K562 (cell line): ENCODE results near the gene SPEG. TPM values are rescaled to one million over a fixed set of nuclear protein-coding genes. Genes with fewer than 3 reads are reported as not detected.
A peak's percentile ranks its signal among the peaks of the same experiment; 100 is the strongest.

Experiments
- ATF6 ChIP-seq: sonication (generic); formaldehyde crosslinking; IDR thresholded peaks from 2 replicates; pipeline ENCODE4 v1.4.0; 2020; ENCODE audit warnings: mild to moderate bottlenecking, missing genetic modification reagents
- CEBPG ChIP-seq, 3 experiments: fragments of 200-800 bp in 1 of 3; sonication (Bioruptor generic) in 1 of 3; sonication (generic) in 1 of 3; formaldehyde crosslinking in 1 of 3; IDR thresholded peaks in 2 of 3; conservative IDR thresholded peaks in 1 of 3; 2 replicates each; pipeline versions ENCODE4 v1.6.1 to v1.8.0; 2016 to 2022; ENCODE audit warnings: missing compliant biosample characterization in 2 of 3, missing genetic modification characterization in 2 of 3, mild to moderate bottlenecking in 1 of 3, missing genetic modification reagents in 1 of 3
- CHAMP1 ChIP-seq: fragments of 450-650 bp; IDR thresholded peaks from 2 replicates; pipeline ENCODE4 v1.6.1; 2016; ENCODE audit warnings: mild to moderate bottlenecking
- ELK1 ChIP-seq: sonication (generic); formaldehyde crosslinking; IDR thresholded peaks from 2 replicates; pipeline ENCODE4 v1.8.1; 2022; ENCODE audit warnings: missing genetic modification reagents
- MITF ChIP-seq: IDR thresholded peaks from 2 replicates; pipeline ENCODE4 v1.6.1; 2014; ENCODE audit warnings: antibody characterized with exemption
- MTF1 ChIP-seq: fragments of 250-450 bp; sonication (Bioruptor Pico); IDR thresholded peaks from 2 replicates; pipeline ENCODE4 v1.9.0; 2021; ENCODE audit warnings: moderate library complexity, mild to moderate bottlenecking, inconsistent platforms, borderline replicate concordance
- RB1 ChIP-seq: fragments of 450-650 bp; IDR thresholded peaks from 2 replicates; pipeline ENCODE4 v1.6.1; 2017; ENCODE audit warnings: low read depth, mild to moderate bottlenecking
- SETDB1 ChIP-seq: IDR thresholded peaks from one replicate; pipeline ENCODE4 v1.6.1; 2012; ENCODE audit warnings: low read length, control low read depth, inconsistent platforms
- SMARCA4 ChIP-seq: fragments of 450-650 bp; IDR thresholded peaks from 2 replicates; pipeline ENCODE4 v1.6.1; 2016
- SUPT5H ChIP-seq: fragments of 450-650 bp; IDR thresholded peaks from 2 replicates; pipeline ENCODE4 v1.6.1; 2016
- TCF15 ChIP-seq: fragments of 250-450 bp; sonication (Bioruptor Pico); IDR thresholded peaks from 2 replicates; pipeline ENCODE4 v1.8.0; 2022; ENCODE audit warnings: moderate library complexity, mild to moderate bottlenecking, inconsistent platforms
- ZHX1 ChIP-seq: fragments of 150-350 bp; conservative IDR thresholded peaks from 2 replicates; pipeline ENCODE4 v1.6.1; 2014; ENCODE audit warnings: low read length
- ZNF280B ChIP-seq: fragments of 250-450 bp; sonication (Bioruptor Pico); IDR thresholded peaks from 2 replicates; pipeline ENCODE4 v1.5.1; 2021; ENCODE audit warnings: mild to moderate bottlenecking
- ZNF830 ChIP-seq: fragments of 250-450 bp; sonication (Bioruptor Pico); IDR thresholded peaks from 2 replicates; pipeline ENCODE4 v1.5.0; 2021; ENCODE audit warnings: mild to moderate bottlenecking
- polyA plus RNA-seq, 8 experiments: library from polyadenylated mRNA; depleted of rRNA in 4 of 8; stranded (reverse) in 5 of 8; unstranded in 3 of 8; fragments of >200 nt; fragmentation: Nextera tagmentation in 2 of 8; fragmentation: Illumina TruSeq in 1 of 8; extraction: Ambion mirVana in 2 of 8; extraction: Trizol in 1 of 8; gene quantifications; 2 replicates each; pipeline versions ENCODE4 v1.2.1 to v1.2.3, GENCODE V29; 2011 to 2014; ENCODE audit warnings: inconsistent platforms in 1 of 8, missing spikeins in 1 of 8
- total RNA-seq, 7 experiments: library from RNA; depleted of rRNA in 6 of 7; stranded (reverse); fragments of >200 nt in 6 of 7; fragmentation: Illumina TruSeq in 2 of 7; extraction: Trizol in 2 of 7; gene quantifications; 2 replicates each; pipeline versions ENCODE4 v1.2.1 to v1.2.3, GENCODE V29; 2011 to 2021; ENCODE audit warnings: low replicate concordance in 1 of 7

SPEG gene
- total and polyA plus RNA-seq, 9 of the 15 experiments (the other 6 are each of a cell fraction or from before 2014, with no cell fraction given), result 0.49 to 8.7 (median 3.0) TPM

- TF ChIP-seq MITF, result peak; percentile 13; the same call in 1 of the 2 replicates
- TF ChIP-seq ZHX1, result no peak
- TF ChIP-seq CHAMP1, result peak; percentile 84; the same call in 1 of the 2 replicates
- TF ChIP-seq ATF6, result no peak
- no peak for TF ChIP-seq MTF1 (CRISPR knock-in tag)
- 0 out of 2 replicates have a peak, but pooled peaks have one; percentile 20 for TF ChIP-seq SUPT5H
- 0 out of 2 replicates have a peak, but pooled peaks have one; percentile 12 for TF ChIP-seq CEBPG (CRISPR knock-in tag; IDR thresholded peaks at IDR 0.05)
- no peak for TF ChIP-seq CEBPG (tag; conservative IDR thresholded peaks at IDR 0.05 in 1 of 2, IDR thresholded peaks at IDR 0.05 in 1 of 2)
- no peak for TF ChIP-seq TCF15 (CRISPR knock-in tag)
- TF ChIP-seq RB1, result peak; percentile 46
- TF ChIP-seq SMARCA4, result peak; percentile 96
- TF ChIP-seq SETDB1, result no peak
- TF ChIP-seq ZNF280B (CRISPR knock-in tag), result no peak
- no peak for TF ChIP-seq ZNF830 (CRISPR knock-in tag)
- no peak for TF ChIP-seq ELK1 (CRISPR knock-in tag)
These were observed 75.3 kb downstream of the SPEG start (continued) for GRCh38 chr2:219509780-219510511.
